ENCODE measurements around the gene SLC25A47. TPM values are rescaled to one million over a fixed set of nuclear protein-coding genes. Genes with fewer than 3 reads are reported as not detected.
"Not testable (repeated sequence)": the region's sequence is repeated elsewhere in the genome, so short reads cannot be mapped to it uniquely, and the experiment has no call there.

The SLC25A47 gene
- total RNA-seq, 1 experiment from 2014 or later = not detected

DNA sequence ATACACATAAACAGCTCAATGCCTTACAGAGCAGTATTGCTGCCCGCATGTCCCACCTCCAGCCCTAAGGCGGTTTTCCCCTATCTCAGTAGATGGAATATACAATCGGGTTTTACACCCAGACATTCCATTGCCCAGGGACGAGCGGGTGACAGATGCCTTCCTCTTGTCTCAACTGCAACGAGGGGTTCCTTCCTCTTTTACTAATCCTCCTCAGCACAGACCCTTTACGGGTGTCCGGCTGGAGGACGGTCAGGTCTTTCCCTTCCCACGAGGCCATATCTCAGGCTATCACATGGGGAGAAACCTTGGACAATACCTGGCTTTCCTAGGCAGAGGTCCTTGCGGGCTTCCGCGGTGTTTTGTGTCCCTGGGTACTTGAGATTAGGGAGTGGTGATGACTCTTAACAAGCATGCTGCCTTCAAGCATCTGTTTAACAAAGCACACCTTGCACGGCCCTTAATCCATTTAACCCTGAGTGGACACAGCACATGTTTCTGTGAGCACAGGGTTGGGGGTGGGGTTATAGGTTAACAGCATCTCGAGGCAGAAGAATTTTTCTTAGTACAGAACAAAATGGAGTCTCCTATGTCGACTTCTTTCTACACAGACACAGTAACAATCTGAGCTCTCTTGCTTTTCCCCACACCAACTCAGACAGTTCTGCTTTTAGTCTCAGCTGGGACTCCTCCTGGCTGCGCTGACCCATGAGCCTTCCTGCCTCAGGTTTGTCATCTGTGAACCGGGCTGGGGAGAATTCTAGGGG is 10.8 kb upstream of the SLC25A47 start:
- not testable (repeated sequence) for H3K9me3 ChIP-seq, H3K4me3 ChIP-seq, DNase-seq, H3K27me3 ChIP-seq, H3K36me3 ChIP-seq

DNA sequence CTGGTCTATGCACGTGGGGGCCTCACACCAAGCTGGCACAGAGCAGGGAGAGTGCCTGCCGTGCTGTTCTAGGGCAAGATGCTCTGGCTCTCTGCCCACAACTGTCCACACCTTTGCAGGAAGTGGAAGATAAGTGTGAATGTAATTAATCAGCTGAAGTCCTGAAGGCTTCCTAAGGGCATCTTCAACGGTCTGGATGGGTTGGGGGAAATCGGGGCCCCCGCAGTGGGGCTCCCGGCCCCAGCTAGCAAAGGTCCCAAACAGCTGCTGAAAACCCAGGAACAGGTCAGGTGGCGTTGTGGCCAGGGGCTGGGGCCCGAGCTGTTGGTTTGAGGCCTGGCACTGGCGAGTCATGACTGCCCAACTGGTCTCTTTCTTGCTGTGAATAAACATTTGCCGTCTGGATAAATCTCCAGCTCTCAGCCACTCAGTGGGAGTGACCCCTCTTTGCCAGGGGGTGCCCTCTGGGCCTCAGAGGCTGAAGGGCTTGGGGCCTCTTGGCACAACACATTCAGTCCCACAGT is 10.2 kb upstream of the SLC25A47 start:
- H3K36me3 ChIP-seq = no peaks in the 10 kb centered on the region
- no peaks in the 10 kb centered on the region for H3K27me3 ChIP-seq
- DNase-seq = no peak

DNA sequence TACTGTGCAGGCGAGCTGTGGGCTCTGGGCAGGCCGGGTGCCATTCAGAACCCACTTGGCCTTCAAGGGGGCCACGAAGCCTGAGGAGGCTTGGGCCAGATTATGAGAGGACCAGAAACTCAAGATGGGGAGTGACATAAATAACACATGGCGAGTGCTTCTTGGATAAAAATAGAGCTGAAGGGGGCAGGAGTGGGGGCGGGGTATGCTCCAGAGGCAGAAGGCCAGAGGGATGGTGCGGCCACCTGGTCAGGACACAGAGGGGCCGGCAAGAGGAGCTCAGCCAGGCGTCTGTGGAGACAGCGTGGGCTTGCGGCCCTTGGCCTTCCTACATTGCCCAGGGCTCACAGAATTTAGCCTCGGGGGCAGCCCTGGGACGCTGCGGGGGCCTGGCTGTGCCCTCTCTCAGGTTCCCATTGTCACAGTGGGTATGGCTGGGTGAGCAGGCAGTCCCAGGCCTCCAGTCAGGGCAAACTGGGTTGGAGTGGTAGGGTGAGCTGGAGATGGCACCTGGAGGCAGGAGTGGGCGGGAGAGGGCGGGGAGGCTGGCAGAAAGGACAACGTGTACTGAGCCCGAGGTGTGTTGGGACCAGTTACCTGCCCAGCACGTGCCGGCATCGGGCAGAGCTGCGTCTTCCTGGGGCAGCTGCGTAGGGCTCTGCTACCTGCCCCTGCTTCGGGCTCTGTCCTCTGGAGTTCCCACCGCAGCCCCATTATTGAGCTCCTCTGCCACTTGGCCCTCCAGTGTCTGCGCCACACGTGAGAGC is 9.5 kb upstream of the SLC25A47 start:
- no peaks in the 10 kb centered on the region for H3K27me3 ChIP-seq
- H3K9me3 ChIP-seq = no peaks in the 10 kb centered on the region
- no peak overlapping the region for H3K4me3 ChIP-seq
- no peak for DNase-seq
- H3K36me3 ChIP-seq = no peaks in the 10 kb centered on the region

More for the DNA sequence above, 10.2 kb upstream of the SLC25A47 start:
- no peak overlapping the region for H3K4me3 ChIP-seq
- H3K9me3 ChIP-seq = no peaks in the 10 kb centered on the region

DNA sequence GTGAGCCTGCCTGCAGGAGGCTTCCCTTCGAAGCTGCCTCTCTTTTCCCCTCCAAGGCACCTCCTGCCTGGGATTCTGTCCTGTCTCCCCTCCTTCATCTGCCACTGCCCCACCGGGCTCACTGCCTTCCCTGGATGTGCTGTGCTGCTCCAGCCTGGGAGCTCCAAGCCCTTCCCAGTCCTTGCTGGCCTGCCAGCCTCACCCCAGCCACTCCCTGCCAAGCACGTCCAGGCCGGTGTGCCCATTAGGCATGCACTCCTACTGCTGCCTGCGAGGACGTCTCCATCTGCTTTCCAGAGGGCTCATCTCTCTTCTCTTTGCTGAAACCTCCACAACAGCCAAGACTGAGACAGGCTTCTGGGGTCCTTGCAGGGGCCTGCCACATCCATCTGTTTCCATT is 8.4 kb upstream of the SLC25A47 start:
- no peak for DNase-seq
- Histone ChIP-seq H3K4me3 (no peak overlapping the region), H3K27me3 (no peaks in the 10 kb centered on the region)

DNA sequence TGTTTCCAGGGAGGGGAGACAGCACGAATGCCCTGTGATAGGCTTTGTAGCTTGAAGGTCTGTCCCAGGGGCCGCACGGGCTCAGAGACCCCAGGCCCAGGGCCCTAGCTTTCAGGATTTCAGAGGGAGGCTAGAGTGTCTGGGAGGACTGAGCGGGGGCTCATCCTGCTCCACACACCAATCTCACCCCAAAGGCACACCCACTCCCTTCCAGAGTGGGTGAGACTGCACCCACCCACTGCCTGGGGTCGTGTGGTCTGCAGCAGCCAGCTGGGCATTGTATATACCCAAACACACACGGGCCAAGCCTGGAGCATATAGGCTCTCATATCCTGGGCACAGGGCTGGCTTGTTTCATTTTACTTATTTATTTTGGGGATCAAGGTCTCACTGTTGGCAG is 5.8 kb upstream of the SLC25A47 start:
- DNase-seq = no peak
- no peaks in the 10 kb centered on the region for H3K9me3 ChIP-seq
- no peaks in the 10 kb centered on the region for H3K36me3 ChIP-seq
- no peak overlapping the region for H3K4me3 ChIP-seq
- no peaks in the 10 kb centered on the region for H3K27me3 ChIP-seq

More for the DNA sequence above, 8.4 kb upstream of the SLC25A47 start:
- Histone ChIP-seq H3K9me3 (no peaks in the 10 kb centered on the region), H3K36me3 (no peaks in the 10 kb centered on the region)

DNA sequence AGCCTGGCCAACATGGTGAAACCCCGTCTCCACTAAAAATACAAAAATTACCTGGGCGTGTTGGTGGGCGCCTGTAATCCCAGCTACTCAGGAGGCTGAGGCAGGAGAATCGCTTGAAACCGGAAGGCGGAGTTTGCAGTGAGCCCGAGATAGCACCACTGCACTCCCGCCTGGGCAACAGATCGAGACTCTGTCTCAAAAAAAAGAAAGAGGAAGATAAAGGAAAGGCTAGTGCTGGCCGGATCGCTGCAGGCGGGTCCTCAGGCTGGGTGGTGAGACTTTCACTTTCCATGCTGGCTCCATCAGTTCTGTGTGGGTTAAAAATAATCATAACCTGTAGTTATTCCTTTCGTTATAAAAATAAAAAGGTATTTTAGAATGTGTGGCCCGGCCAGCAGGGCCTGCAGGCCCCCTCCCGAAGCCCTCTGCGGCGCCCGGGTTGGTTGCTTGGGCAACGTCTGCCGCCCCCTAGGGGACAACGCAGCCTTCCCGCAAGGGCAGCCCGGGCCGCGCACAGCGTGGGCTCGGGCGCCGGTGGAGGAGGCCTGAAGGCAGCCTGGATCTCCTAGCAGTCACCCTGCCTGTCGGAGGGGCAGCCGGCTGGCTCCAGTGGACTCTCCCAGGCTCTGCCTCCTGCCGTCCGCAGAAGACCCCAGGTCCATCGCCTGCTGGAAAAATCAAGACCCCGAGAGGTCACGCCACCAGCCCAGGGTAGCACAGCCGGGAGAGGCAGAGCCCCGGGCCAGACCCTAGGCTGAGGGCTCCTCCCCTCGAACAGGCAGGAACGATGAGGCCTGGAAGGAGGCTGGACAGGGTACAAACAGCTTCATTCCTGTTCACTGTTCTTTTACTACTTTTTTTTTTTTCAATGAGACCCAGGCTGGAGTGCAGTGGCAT is 5.0 kb upstream of the SLC25A47 start:
- no peak overlapping the region for H3K4me3 ChIP-seq
- no peaks in the 10 kb centered on the region for H3K9me3 ChIP-seq
- H3K36me3 ChIP-seq = no peaks in the 10 kb centered on the region
- peak; percentile 46 for DNase-seq
- no peaks in the 10 kb centered on the region for H3K27me3 ChIP-seq

DNA sequence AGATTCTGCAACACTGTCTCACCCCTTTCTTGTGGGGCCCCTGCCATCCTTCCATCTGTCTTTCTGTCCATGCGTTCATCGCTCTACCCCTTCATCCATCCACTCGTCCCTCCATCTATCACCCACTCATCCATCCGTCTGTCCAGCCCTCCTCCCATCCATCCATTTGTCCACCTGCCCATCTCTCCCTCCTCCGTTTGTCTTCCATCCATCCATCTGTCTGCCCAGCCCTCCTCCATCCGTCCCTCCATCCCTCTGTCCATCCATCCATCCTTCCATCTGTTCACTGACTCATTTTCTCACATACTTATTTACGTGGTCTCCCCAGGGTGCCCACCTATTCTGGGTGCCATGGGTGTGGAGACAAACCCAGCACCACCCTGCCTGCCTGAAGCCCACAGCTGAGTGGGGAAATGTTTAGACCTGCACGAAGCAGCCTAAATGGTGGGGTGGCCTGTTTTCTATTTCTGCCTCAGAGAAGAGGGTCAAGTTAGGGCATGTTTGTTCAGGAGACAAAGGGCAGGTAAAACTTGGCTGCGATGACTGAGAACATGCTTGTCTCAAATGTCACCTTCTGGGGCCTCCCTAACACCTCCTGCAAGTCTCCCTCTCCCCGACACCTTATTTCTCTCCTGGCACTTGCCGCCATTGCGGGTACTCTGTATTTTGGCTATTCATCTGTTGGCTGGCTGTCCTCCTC is 2.8 kb upstream of the SLC25A47 start:
- Histone ChIP-seq H3K4me3 (no peak overlapping the region), H3K36me3 (no peaks in the 10 kb centered on the region), H3K9me3 (no peaks in the 10 kb centered on the region), H3K27me3 (no peaks in the 10 kb centered on the region)
- DNase-seq = no peak

DNA sequence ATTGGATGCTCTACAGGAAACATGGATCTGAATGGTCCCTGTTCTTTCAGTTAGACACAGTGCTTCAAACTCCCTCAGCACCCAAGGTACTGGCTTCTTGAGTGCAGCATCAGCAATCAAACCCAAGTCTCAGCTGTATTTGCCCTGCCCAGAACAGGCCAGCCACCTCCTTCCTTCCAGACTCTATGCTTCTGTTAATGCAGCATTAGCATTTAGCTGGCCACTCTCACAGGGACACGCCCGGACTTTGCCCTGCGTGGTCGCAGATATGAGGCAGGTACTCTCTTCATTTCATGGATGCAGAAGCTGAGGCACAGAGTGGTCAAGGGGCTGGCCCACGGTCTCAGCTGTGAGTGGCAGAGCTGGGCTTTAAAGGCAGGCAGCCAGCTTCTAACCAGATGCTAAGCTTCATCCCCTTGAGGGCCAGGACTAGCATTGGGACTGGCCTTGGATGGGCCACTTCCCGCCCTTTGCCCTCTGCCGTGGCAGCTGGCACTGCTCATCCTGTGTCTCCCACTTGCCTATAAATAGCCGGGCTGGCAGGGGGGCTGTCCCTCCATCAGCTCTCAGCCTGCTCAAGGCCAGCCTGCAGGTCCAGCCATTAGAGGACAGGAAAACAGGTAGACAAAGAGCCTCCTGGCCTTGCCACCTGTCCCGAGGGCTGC is 1.5 kb upstream of the SLC25A47 start:
- Histone ChIP-seq H3K9me3 (no peaks in the 10 kb centered on the region), H3K36me3 (no peaks in the 10 kb centered on the region), H3K4me3 (no peak overlapping the region), H3K27me3 (no peaks in the 10 kb centered on the region)
- no peak for DNase-seq

DNA sequence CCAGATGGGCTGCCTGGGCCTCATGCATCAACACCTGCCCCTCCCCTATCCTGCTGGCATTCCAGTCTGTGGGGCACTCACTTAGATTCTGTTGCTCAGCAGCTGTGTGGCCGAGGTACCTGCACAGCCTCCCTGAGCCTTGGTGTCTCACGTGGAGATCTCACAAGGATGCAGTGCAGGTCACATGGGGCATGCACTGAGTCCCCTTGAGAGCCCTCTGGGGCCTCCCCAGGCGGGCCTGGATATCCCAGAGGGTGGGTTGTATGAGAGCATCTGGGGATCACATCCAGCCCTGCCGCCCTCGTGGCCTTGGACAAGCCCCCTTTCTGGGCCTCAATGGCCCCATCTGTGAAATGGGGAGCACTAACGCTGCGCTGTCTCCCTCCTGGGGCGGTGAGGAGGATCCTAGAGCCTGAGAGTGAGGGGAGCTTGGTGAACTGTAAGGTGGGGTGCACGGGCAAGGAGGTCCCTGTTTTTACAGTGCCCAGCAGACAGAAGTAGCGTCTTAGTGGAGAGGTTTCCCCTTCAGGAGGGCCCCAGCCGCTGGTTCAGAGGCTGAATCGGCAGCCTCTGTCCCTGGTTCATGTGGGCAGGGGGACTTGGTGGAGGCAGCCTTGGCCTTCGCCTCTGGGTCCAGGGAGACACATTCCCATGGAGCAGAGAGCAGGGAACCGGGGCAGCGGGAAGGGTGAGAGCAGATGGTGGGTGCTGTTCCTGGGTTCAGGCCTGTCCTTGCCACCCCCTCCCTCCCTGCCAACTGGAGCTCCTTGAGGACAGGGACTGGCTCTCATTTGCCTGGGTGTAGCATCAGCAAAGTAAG is 791 bp upstream of the SLC25A47 start:
- Histone ChIP-seq H3K9me3 (no peaks in the 10 kb centered on the region), H3K36me3 (no peaks in the 10 kb centered on the region)

DNA sequence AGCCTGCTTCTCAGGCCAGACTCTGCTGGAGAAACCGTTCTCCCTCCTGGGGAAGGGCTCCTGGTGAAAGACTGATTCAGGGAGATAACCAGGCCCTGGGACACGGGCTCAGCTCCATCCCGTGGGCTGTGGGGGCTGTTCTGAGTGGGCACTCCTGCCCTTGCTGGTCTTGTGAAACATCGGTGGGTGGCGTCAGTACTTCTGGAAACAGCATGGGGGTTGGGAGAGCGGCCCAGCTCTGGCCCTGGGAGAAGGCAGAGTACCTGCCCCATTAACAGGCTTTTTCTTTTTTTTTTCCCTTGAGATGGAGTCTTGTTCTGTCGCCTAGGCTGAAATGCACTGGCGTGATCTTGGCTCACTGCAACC is 786 bp downstream of the SLC25A47 start:
- H3K27me3 ChIP-seq = no peaks in the 10 kb centered on the region

More for the DNA sequence above, 791 bp upstream of the SLC25A47 start:
- H3K4me3 ChIP-seq = no peak overlapping the region
- H3K27me3 ChIP-seq = no peaks in the 10 kb centered on the region
- no peak for DNase-seq

DNA sequence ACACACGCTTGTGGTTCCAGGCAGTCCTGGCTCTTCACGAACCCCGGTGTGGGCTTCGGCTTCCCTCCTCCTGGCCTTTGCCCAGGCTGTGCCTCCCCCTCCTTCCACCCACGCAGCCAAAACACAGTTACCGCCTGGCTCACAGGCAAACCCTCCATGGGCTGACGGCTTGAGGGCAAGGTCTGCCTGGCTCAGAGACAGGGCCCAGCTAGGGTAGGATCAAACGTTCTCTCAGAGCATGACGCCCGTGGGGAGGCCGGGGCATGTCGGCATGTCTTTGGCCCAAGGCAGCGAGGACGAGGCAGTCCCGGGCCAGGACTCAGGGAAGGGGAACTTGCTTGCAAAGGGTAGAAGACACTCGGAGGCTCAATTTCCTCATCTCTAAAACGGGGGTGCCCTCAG is 2.1 kb downstream of the SLC25A47 start:
- Histone ChIP-seq H3K4me3 (no peak overlapping the region), H3K36me3 (no peaks in the 10 kb centered on the region), H3K27me3 (no peaks in the 10 kb centered on the region), H3K9me3 (no peaks in the 10 kb centered on the region)
- DNase-seq = no peak

More for the DNA sequence above, 786 bp downstream of the SLC25A47 start:
- Histone ChIP-seq H3K9me3 (no peaks in the 10 kb centered on the region), H3K4me3 (no peak overlapping the region), H3K36me3 (no peaks in the 10 kb centered on the region)
- DNase-seq = no peak

DNA sequence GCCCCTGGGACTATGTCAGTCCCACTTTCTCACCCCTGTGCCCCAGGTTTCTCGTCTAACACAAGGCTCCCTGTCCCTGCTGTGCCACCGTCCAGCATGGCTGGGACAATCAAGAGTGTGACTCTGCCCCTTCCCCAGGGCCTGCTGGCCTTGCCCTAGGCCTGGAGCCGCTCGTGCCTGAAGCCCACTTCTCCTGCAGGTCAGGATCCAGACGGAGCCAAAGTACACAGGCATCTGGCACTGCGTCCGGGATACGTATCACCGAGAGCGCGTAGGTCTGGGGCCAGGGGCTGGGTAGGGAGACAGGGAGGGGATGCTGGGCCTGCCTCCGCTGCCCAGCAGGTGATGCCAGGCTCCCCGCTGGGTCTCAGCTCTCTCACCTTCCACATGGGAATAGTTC is 2.8 kb downstream of the SLC25A47 start:
- no peaks in the 10 kb centered on the region for H3K27me3 ChIP-seq
- no peaks in the 10 kb centered on the region for H3K9me3 ChIP-seq
- DNase-seq = no peak
- no peaks in the 10 kb centered on the region for H3K36me3 ChIP-seq
- no peak overlapping the region for H3K4me3 ChIP-seq

DNA sequence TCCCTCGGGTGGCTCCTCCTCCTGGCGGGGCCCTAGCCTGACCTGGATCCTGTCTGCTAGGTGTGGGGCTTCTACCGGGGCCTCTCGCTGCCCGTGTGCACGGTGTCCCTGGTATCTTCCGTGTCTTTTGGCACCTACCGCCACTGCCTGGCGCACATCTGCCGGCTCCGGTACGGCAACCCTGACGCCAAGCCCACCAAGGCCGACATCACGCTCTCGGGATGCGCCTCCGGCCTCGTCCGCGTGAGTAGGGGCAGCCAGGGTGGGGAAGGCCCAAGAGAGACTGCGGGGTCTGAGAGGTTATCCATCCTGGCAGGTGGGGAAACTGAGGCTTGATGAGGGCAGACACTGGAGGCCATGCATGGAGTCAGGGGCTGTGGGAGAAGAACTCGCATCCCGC is 4.0 kb downstream of the SLC25A47 start:
- DNase-seq = no peak
- Histone ChIP-seq H3K27me3 (no peaks in the 10 kb centered on the region), H3K4me3 (no peak overlapping the region)

DNA sequence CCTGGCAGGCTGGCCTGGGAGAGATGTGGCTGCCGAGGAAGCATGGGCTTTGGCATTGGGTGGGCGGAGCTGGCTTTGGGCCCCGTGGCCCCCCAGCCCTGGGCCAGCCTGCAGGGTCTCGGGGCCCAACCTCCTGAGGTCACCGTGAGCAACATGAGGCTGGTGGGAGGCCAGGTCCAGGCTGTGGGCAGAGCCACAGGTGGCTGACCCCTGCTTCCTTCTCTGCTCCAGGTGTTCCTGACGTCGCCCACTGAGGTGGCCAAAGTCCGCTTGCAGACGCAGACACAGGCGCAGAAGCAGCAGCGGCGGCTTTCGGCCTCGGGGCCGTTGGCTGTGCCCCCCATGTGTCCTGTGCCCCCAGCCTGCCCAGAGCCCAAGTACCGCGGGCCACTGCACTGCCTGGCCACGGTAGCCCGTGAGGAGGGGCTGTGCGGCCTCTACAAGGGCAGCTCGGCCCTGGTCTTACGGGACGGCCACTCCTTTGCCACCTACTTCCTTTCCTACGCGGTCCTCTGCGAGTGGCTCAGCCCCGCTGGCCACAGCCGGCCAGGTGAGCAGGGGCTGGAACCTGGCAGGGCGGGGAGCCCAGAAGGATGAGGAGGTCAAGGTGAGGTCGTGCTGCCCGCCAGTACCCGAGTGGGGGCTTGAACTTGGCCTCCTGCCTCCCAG is 5.5 kb downstream of the SLC25A47 start:
- DNase-seq = no peak
- H3K9me3 ChIP-seq = no peaks in the 10 kb centered on the region
- no peaks in the 10 kb centered on the region for H3K36me3 ChIP-seq
- no peaks in the 10 kb centered on the region for H3K27me3 ChIP-seq
- H3K4me3 ChIP-seq = no peak overlapping the region

More for the DNA sequence above, 4.0 kb downstream of the SLC25A47 start:
- Histone ChIP-seq H3K9me3 (no peaks in the 10 kb centered on the region), H3K36me3 (no peaks in the 10 kb centered on the region)

All from MG63 (cell line).